Panc1 (cell line): Measurements from ENCODE around the gene ZFYVE21. TPM values are rescaled to one million over a fixed set of nuclear protein-coding genes. Genes with fewer than 3 reads are reported as not detected.

Experiments
- ATAC-seq: fragments of 200-7000 bp; cut with Tn5 transposase; 2 replicates; pipeline ENCODE4 v1.9.1; 2020; ENCODE audit warnings: mild to moderate bottlenecking, moderate library complexity
- BruUV-seq: library from RNA; stranded (reverse); fragments of 400-500 nt; replicated peaks from 2 replicates; lab custom pipeline; 2021; lab: Mats Ljungman, UMichigan
- CTCF ChIA-PET: fragments of 300-600 bp; sonication (Branson Sonifier 250); formaldehyde crosslinking; loops from one replicate; lab custom pipeline; 2022; ENCODE audit warnings: antibody characterized with exemption; lab: Charles Lee
- POLR2A ChIA-PET: fragments of 300-600 bp; sonication (Branson Sonifier 250); formaldehyde crosslinking; loops from one replicate; lab custom pipeline; 2022; ENCODE audit warnings: antibody characterized with exemption; lab: Charles Lee
- DNase-seq: peaks from one replicate; pipeline ENCODE4 v3.0.0-alpha.2; 2010; ENCODE audit warnings: low read depth, low spot score
- H3K27ac ChIP-seq: 2 replicates; pipeline ENCODE4 v1.5.1; 2011; ENCODE audit warnings: mild to moderate bottlenecking, low read length, inconsistent platforms
- H3K27me3 ChIP-seq: fragments of 200-500 bp; sonication (Bioruptor generic); 2 replicates; pipeline ENCODE4 v1.6.0; 2014; ENCODE audit warnings: low read length, inconsistent platforms; ENCODE audit not compliant: control insufficient read depth, insufficient read depth
- H3K36me3 ChIP-seq: fragments of 200-500 bp; sonication (Bioruptor generic); 2 replicates; pipeline ENCODE4 v1.5.1; 2014; ENCODE audit warnings: inconsistent platforms, mild to moderate bottlenecking, low read length, moderate library complexity; ENCODE audit not compliant: control insufficient read depth, insufficient read depth
- H3K4me1 ChIP-seq: 2 replicates; pipeline ENCODE4 v1.5.1; 2011; ENCODE audit warnings: inconsistent platforms, mild to moderate bottlenecking, low read length, moderate library complexity; ENCODE audit not compliant: control insufficient read depth, insufficient read depth
- H3K4me3 ChIP-seq, 2 experiments: 2 replicates each; pipeline ENCODE4 v1.5.1; 2011 to 2012; ENCODE audit warnings: low read depth in 2 of 2, low read length in 2 of 2, mild to moderate bottlenecking in 2 of 2, inconsistent platforms in 1 of 2, moderate library complexity in 1 of 2
- H3K9me3 ChIP-seq: fragments of 200-500 bp; sonication (Bioruptor generic); 2 replicates; pipeline ENCODE4 v1.5.1; 2014; ENCODE audit warnings: low read depth, mild to moderate bottlenecking, inconsistent platforms, low read length, moderate library complexity; ENCODE audit not compliant: control insufficient read depth, insufficient read depth
- POLR2AphosphoS5 ChIP-seq: IDR thresholded peaks from 2 replicates; pipeline ENCODE4 v1.6.1; 2012; ENCODE audit warnings: mild to moderate bottlenecking, low read depth, low read length, moderate library complexity
- REST ChIP-seq, 2 experiments: IDR thresholded peaks; 2 replicates each; pipeline ENCODE4 v1.6.1; 2011 to 2012; ENCODE audit warnings: low read depth in 2 of 2, control low read depth in 1 of 2, low read length in 1 of 2, mild to moderate bottlenecking in 1 of 2, moderate library complexity in 1 of 2; ENCODE audit not compliant: insufficient read depth in 1 of 2
- SIN3A ChIP-seq: IDR thresholded peaks from 2 replicates; pipeline ENCODE4 v1.6.1; 2012; ENCODE audit warnings: low read depth, mild to moderate bottlenecking, low read length, moderate library complexity, borderline replicate concordance; ENCODE audit not compliant: insufficient read depth
- TCF7L2 ChIP-seq: IDR thresholded peaks from 2 replicates; pipeline ENCODE4 v1.6.1; 2011; ENCODE audit warnings: mild to moderate bottlenecking, low read depth, low read length, inconsistent platforms
- in situ Hi-C: cut with HindIII; loops from 2 replicates; pipeline ENCODE4 v1.10.0; 2016; ENCODE audit warnings: low sequenced_read_pairs, low pct_unique_long_range_greater_than_20kb
- intact Hi-C: fragments of 100-400 bp; cut with micrococcal nuclease; formaldehyde crosslinking; loops from one replicate; pipeline ENCODE4 v1.10.0; 2022; ENCODE audit not compliant: unreplicated experiment
- total RNA-seq: library from RNA; stranded (reverse); gene quantifications from one replicate; pipeline ENCODE4 v1.2.1, GENCODE V29; 2021; ENCODE audit not compliant: unreplicated experiment
- TF ChIP-seq, protein P1 (sequence below): fragments of 450-650 bp; IDR thresholded peaks from 2 replicates; pipeline ENCODE4 v1.5.1; 2017; ENCODE audit warnings: mild to moderate bottlenecking

Gene ZFYVE21
- total RNA-seq, 1 experiment from 2014 or later = 41.8 TPM

- in situ Hi-C loops = no loop called here
- Histone ChIP-seq H3K27me3 (no peaks in the 10 kb centered on the region), H3K9me3 (no peaks in the 10 kb centered on the region), H3K4me3 (no peak overlapping the region), H3K4me1 (peaks cover 16% of the 10 kb centered on the region), H3K36me3 (peaks cover 2% of the 10 kb centered on the region; the same call in 1 of the 2 replicates), H3K27ac (no peak overlapping the region)
- ChIA-PET POLR2A (no interaction called here), CTCF (no interaction called here)
- intact Hi-C loops = no loop called here
- no TSS peak for BruUV-seq
- DNase-seq (no peak), ATAC-seq (no peak)
- no peak for TF ChIP-seq POLR2AphosphoS5
- no peak for TF ChIP-seq TCF7L2
- no peak for TF ChIP-seq REST (IDR thresholded peaks at IDR 0.05; ENCODE audit: insufficient read depth in 1 of 2, low read depth in 2 of 2, low read length in 1 of 2)
- TF ChIP-seq, protein P1, sequence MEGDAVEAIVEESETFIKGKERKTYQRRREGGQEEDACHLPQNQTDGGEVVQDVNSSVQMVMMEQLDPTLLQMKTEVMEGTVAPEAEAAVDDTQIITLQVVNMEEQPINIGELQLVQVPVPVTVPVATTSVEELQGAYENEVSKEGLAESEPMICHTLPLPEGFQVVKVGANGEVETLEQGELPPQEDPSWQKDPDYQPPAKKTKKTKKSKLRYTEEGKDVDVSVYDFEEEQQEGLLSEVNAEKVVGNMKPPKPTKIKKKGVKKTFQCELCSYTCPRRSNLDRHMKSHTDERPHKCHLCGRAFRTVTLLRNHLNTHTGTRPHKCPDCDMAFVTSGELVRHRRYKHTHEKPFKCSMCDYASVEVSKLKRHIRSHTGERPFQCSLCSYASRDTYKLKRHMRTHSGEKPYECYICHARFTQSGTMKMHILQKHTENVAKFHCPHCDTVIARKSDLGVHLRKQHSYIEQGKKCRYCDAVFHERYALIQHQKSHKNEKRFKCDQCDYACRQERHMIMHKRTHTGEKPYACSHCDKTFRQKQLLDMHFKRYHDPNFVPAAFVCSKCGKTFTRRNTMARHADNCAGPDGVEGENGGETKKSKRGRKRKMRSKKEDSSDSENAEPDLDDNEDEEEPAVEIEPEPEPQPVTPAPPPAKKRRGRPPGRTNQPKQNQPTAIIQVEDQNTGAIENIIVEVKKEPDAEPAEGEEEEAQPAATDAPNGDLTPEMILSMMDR = no peak
- TF ChIP-seq SIN3A = no peak
These were observed 23.5 kb upstream of the ZFYVE21 start for GRCh38 chr14:103692159-103692558.

DNA sequence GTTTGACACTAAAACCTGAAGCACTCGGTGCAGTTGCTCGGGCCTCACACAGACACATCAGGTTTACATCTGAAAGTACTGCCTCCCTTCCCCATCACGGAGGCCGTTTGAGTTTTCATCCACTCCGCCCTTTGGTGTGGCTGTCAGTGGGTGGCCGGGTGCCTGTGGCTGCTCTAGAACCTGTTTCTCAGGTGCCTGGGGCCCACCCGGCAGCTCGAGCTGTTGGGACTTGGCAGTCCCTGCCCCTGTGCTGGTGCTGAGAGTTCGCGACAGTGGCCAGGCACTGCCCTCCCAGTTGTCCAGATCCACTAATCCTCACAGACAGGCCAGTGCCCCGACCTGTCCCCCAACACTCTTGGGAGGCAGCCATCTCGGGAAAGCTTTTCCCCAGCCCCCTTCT lies 22.7 kb upstream of the ZFYVE21 start:
- peaks cover 20% of the 10 kb centered on the region for H3K4me1 ChIP-seq
- in situ Hi-C loops = no loop called here
- DNase-seq (no peak), ATAC-seq (no peak)
- no peak overlapping the region; the same call in 1 of the 2 replicates for H3K27ac ChIP-seq
- ChIA-PET POLR2A (no interaction called here), CTCF (no interaction called here)
- no peaks in the 10 kb centered on the region for H3K27me3 ChIP-seq
- peaks cover 2% of the 10 kb centered on the region; the same call in 1 of the 2 replicates for H3K36me3 ChIP-seq
- intact Hi-C loops = no loop called here
- TF ChIP-seq, protein P1 = no peak
- TF ChIP-seq POLR2AphosphoS5 (no peak), SIN3A (no peak), REST (IDR thresholded peaks at IDR 0.05; ENCODE audit: insufficient read depth in 1 of 2, low read depth in 2 of 2, low read length in 1 of 2) (no peak), TCF7L2 (no peak)
- BruUV-seq = no TSS peak
- H3K9me3 ChIP-seq = no peaks in the 10 kb centered on the region
- no peak overlapping the region for H3K4me3 ChIP-seq
